ENCODE data around the gene GLS.

Gene GLS

DNA sequence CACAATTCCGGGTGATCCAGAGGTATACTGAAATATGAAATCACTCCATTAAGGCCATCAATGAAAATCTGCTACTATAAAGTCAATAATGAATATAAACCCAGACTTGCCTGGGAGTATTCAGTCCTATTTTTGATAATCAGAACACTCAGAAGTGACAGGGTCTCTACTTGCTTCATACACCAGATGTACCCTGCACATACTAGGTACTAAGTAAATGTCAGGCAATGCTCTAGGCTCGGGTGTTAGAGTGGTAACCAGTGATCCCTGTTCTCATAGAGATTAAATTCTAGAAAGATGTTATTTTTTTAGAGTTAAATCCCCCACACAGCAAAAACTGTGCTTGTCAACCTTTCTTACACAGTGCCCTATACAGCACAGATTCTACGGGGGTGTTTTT lies 121.0 kb downstream of the GLS start:
- H3K27ac ChIP-seq (ENCODE audit: low read length): no peak overlapping the region
- peaks cover 98% of the 10 kb centered on the region for H3K36me3 ChIP-seq (ENCODE audit: insufficient read depth, low read depth, low read length)
- H3K9ac ChIP-seq (ENCODE audit: low read depth, low read length): no peak overlapping the region
- H3K4me3 ChIP-seq (ENCODE audit: low read length): no peak overlapping the region
- H3K27me3 ChIP-seq (ENCODE audit: insufficient read depth, low read length): no peaks in the 10 kb centered on the region
- no peaks in the 10 kb centered on the region for H3K9me3 ChIP-seq (ENCODE audit: insufficient read depth, low read depth, low read length)
- H3K4me1 ChIP-seq (ENCODE audit: insufficient read depth, low read length): no peaks in the 10 kb centered on the region

GRCh38 chr2:191003405-191004309 lies 123.0 kb downstream of the GLS start:
- no peaks in the 10 kb centered on the region for H3K27me3 ChIP-seq (ENCODE audit: insufficient read depth, low read length)
- no peak overlapping the region for H3K4me3 ChIP-seq (ENCODE audit: low read length)
- no peak overlapping the region for H3K27ac ChIP-seq (ENCODE audit: low read length)
- H3K9me3 ChIP-seq (ENCODE audit: insufficient read depth, low read depth, low read length): no peaks in the 10 kb centered on the region
- no peak overlapping the region for H3K9ac ChIP-seq (ENCODE audit: low read depth, low read length)
- H3K36me3 ChIP-seq (ENCODE audit: insufficient read depth, low read depth, low read length): peaks cover 100% of the 10 kb centered on the region
- H3K4me1 ChIP-seq (ENCODE audit: insufficient read depth, low read length): no peaks in the 10 kb centered on the region

GRCh38 chr2:191006297-191006696 lies 125.7 kb downstream of the GLS start:
- no peaks in the 10 kb centered on the region for H3K9me3 ChIP-seq (ENCODE audit: insufficient read depth, low read depth, low read length)
- H3K36me3 ChIP-seq (ENCODE audit: insufficient read depth, low read depth, low read length): peaks cover 95% of the 10 kb centered on the region
- no peaks in the 10 kb centered on the region for H3K4me1 ChIP-seq (ENCODE audit: insufficient read depth, low read length)
- H3K4me3 ChIP-seq (ENCODE audit: low read length): no peak overlapping the region
- H3K9ac ChIP-seq (ENCODE audit: low read depth, low read length): no peak overlapping the region
- H3K27me3 ChIP-seq (ENCODE audit: insufficient read depth, low read length): no peaks in the 10 kb centered on the region
- no peak overlapping the region for H3K27ac ChIP-seq (ENCODE audit: low read length)

GRCh38 chr2:191006997-191007783 lies 126.6 kb downstream of the GLS start:
- no peaks in the 10 kb centered on the region for H3K27me3 ChIP-seq (ENCODE audit: insufficient read depth, low read length)
- H3K9ac ChIP-seq (ENCODE audit: low read depth, low read length): no peak overlapping the region
- H3K36me3 ChIP-seq (ENCODE audit: insufficient read depth, low read depth, low read length): peaks cover 86% of the 10 kb centered on the region
- H3K4me1 ChIP-seq (ENCODE audit: insufficient read depth, low read length): no peaks in the 10 kb centered on the region
- H3K27ac ChIP-seq (ENCODE audit: low read length): no peak overlapping the region
- no peaks in the 10 kb centered on the region for H3K9me3 ChIP-seq (ENCODE audit: insufficient read depth, low read depth, low read length)
- H3K4me3 ChIP-seq (ENCODE audit: low read length): no peak overlapping the region

GRCh38 chr2:191008286-191008685 lies 127.7 kb downstream of the GLS start:
- Histone ChIP-seq H3K27me3 (ENCODE audit: insufficient read depth, low read length) (no peaks in the 10 kb centered on the region), H3K4me1 (ENCODE audit: insufficient read depth, low read length) (peaks cover 4% of the 10 kb centered on the region; the same call in 1 of the 2 replicates), H3K36me3 (ENCODE audit: insufficient read depth, low read depth, low read length) (peaks cover 75% of the 10 kb centered on the region), H3K27ac (ENCODE audit: low read length) (no peak overlapping the region), H3K9me3 (ENCODE audit: insufficient read depth, low read depth, low read length) (no peaks in the 10 kb centered on the region), H3K9ac (ENCODE audit: low read depth, low read length) (no peak overlapping the region), H3K4me3 (ENCODE audit: low read length) (no peak overlapping the region)

- peaks cover 7% of the 10 kb centered on the region; the same call in 1 of the 2 replicates for H3K4me1 ChIP-seq (ENCODE audit: insufficient read depth, low read length)
- H3K9ac ChIP-seq (ENCODE audit: low read depth, low read length): no peak overlapping the region
- peaks cover 60% of the 10 kb centered on the region for H3K36me3 ChIP-seq (ENCODE audit: insufficient read depth, low read depth, low read length)
- no peak overlapping the region for H3K4me3 ChIP-seq (ENCODE audit: low read length)
- H3K27ac ChIP-seq (ENCODE audit: low read length): no peak overlapping the region
- H3K9me3 ChIP-seq (ENCODE audit: insufficient read depth, low read depth, low read length): no peaks in the 10 kb centered on the region
- peaks cover 4% of the 10 kb centered on the region for H3K27me3 ChIP-seq (ENCODE audit: insufficient read depth, low read length)
Observed at GRCh38 chr2:191009541-191010374, 129.1 kb downstream of the GLS start.

DNA sequence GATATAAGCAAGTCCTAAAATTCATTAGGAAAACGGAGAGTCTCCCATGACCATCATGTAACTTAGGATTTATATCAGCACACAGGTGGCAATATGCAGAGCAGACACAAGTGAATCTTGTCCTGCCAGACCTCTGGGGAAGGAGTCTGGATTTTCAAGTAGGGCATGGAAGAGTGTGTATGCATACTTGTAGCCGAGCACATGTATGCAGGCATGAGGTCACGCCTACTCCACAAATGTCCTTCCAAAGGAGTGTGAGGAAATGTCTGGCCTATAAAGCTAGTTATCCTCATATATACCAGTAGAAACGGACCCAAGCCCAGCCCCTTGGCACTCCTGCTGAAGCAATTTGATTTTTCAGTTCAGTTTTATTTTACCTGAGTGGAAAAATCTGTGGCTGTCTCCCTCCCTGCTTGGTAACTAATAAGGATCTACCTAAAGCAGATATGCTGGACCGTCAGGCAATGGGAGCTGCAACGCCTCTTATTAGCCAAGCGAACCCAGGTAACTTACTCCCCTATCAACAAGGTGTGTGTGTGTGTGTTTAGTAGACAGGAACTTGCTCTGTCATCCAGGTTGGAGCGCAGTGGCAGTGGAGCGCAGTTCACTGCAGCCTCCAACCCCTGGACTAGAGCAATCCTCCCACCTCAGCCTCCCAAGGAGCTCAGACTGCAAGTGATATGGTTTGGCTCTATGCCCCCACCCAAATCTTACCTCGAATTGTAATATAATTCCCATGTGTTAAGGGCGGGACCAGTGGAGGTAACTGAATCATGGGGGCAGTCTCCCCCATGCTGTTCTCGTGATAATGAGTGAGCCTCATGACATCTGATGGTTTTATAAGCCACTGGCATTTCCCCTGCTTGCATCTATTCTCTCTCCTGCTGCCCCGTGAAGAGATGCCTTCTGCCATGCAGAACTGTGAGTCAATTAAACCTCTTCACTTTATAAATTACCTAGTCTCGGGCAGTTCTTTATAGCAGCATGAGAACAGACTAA lies 130.6 kb downstream of the GLS start:
- H3K4me3 ChIP-seq (ENCODE audit: low read length): no peak overlapping the region
- peaks cover 46% of the 10 kb centered on the region for H3K36me3 ChIP-seq (ENCODE audit: insufficient read depth, low read depth, low read length)
- no peak overlapping the region for H3K9ac ChIP-seq (ENCODE audit: low read depth, low read length)
- no peak overlapping the region for H3K27ac ChIP-seq (ENCODE audit: low read length)
- peaks cover 18% of the 10 kb centered on the region for H3K27me3 ChIP-seq (ENCODE audit: insufficient read depth, low read length)
- H3K9me3 ChIP-seq (ENCODE audit: insufficient read depth, low read depth, low read length): no peaks in the 10 kb centered on the region
- peaks cover 8% of the 10 kb centered on the region; the same call in 1 of the 2 replicates for H3K4me1 ChIP-seq (ENCODE audit: insufficient read depth, low read length)

GRCh38 chr2:191012346-191012745 lies 131.7 kb downstream of the GLS start:
- Histone ChIP-seq H3K4me1 (ENCODE audit: insufficient read depth, low read length) (peaks cover 8% of the 10 kb centered on the region; the same call in 1 of the 2 replicates), H3K4me3 (ENCODE audit: low read length) (peak overlapping the region; percentile 88; the same call in 1 of the 2 replicates), H3K9ac (ENCODE audit: low read depth, low read length) (no peak overlapping the region), H3K36me3 (ENCODE audit: insufficient read depth, low read depth, low read length) (peaks cover 34% of the 10 kb centered on the region), H3K9me3 (ENCODE audit: insufficient read depth, low read depth, low read length) (no peaks in the 10 kb centered on the region), H3K27me3 (ENCODE audit: insufficient read depth, low read length) (peaks cover 30% of the 10 kb centered on the region), H3K27ac (ENCODE audit: low read length) (no peak overlapping the region)

- Histone ChIP-seq H3K27me3 (ENCODE audit: insufficient read depth, low read length) (peaks cover 35% of the 10 kb centered on the region), H3K9ac (ENCODE audit: low read depth, low read length) (peak overlapping the region; percentile 71; the same call in 1 of the 2 replicates), H3K4me3 (ENCODE audit: low read length) (peak overlapping the region; percentile 88), H3K9me3 (ENCODE audit: insufficient read depth, low read depth, low read length) (no peaks in the 10 kb centered on the region), H3K36me3 (ENCODE audit: insufficient read depth, low read depth, low read length) (peaks cover 27% of the 10 kb centered on the region), H3K27ac (ENCODE audit: low read length) (no peak overlapping the region), H3K4me1 (ENCODE audit: insufficient read depth, low read length) (peaks cover 8% of the 10 kb centered on the region; the same call in 1 of the 2 replicates)
Observed at GRCh38 chr2:191012845-191013681, 132.4 kb downstream of the GLS start.

DNA sequence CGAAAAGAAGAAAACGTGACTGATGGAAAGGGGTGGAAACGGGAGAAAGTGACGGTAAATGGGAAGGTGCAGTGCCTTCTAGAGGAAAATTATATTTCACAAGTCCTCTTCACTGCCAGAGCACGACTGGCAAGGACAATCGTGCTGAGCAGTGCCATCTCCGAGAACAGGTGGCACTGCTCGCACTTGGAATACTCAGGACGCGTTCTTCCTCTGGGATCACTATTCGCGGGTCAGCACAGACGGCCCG lies 133.0 kb downstream of the GLS start:
- Histone ChIP-seq H3K4me1 (ENCODE audit: insufficient read depth, low read length) (peaks cover 8% of the 10 kb centered on the region; the same call in 1 of the 2 replicates), H3K4me3 (ENCODE audit: low read length) (peak overlapping the region; percentile 88), H3K9me3 (ENCODE audit: insufficient read depth, low read depth, low read length) (no peaks in the 10 kb centered on the region), H3K27me3 (ENCODE audit: insufficient read depth, low read length) (peaks cover 41% of the 10 kb centered on the region), H3K27ac (ENCODE audit: low read length) (no peak overlapping the region), H3K9ac (ENCODE audit: low read depth, low read length) (peak overlapping the region; percentile 71; the same call in 1 of the 2 replicates), H3K36me3 (ENCODE audit: insufficient read depth, low read depth, low read length) (peaks cover 21% of the 10 kb centered on the region)

Data from iPS-20b (cell line).